SK-N-SH (cell line): ENCODE results near the gene JMJD4. TPM values are rescaled to one million over a fixed set of nuclear protein-coding genes. Genes with fewer than 3 reads are reported as not detected.

ENCODE experiments used
- CTCF ChIA-PET: fragments of 300-600, 350-600 bp; formaldehyde crosslinking; extraction: SDS; loops from one replicate; lab custom pipeline; 2021; lab: Yijun Ruan, JAX
- POLR2A ChIA-PET: fragments of 350-600 bp; sonication (Branson Sonifier 250); formaldehyde crosslinking; extraction: SDS; loops from one replicate; lab custom pipeline; 2020; ENCODE audit warnings: antibody characterized with exemption, inconsistent platforms; lab: Yijun Ruan, JAX
- DNase-seq: peaks from one replicate; pipeline ENCODE4 v3.0.0; 2012
- H2AFZ ChIP-seq: fragments of 200-600 bp; sonication (generic); 2 replicates; pipeline ENCODE4 v1.8.1; 2016; ENCODE audit warnings: antibody characterized with exemption, mild to moderate bottlenecking, low read depth
- H3F3A ChIP-seq: fragments of 200-600 bp; sonication (generic); replicated peaks from 2 replicates; pipeline ENCODE3; 2016; ENCODE audit warnings: antibody characterized with exemption, mild to moderate bottlenecking; ENCODE audit not compliant: insufficient read depth
- H3K27ac ChIP-seq, 2 experiments: fragments of 200-500 bp in 1 of 2; fragments of 200-600 bp in 1 of 2; sonication (Bioruptor generic) in 1 of 2; sonication (generic), shearing (Covaris generic) in 1 of 2; 2 replicates each; pipeline versions ENCODE4 v1.5.1 to v1.6.1; 2014 to 2016; ENCODE audit warnings: low read depth in 2 of 2, inconsistent platforms in 1 of 2, low read length in 1 of 2, mild to moderate bottlenecking in 1 of 2, mixed read lengths in 1 of 2
- H3K27me3 ChIP-seq: fragments of 200-600 bp; sonication (generic), shearing (Covaris generic); 2 replicates; pipeline ENCODE4 v1.6.1; 2016; ENCODE audit warnings: mixed run types; ENCODE audit not compliant: insufficient read depth
- H3K36me3 ChIP-seq, 2 experiments: fragments of 200-500 bp in 1 of 2; fragments of 200-600 bp in 1 of 2; sonication (Bioruptor generic) in 1 of 2; sonication (generic) in 1 of 2; replicated peaks in 1 of 2; 2 replicates each; pipeline versions ENCODE3 to v1.5.1; 2014 to 2016; ENCODE audit warnings: low read length in 1 of 2, mild to moderate bottlenecking in 1 of 2; ENCODE audit not compliant: insufficient read depth in 2 of 2, control insufficient read depth in 1 of 2
- H3K4me1 ChIP-seq, 2 experiments: fragments of 200-500 bp in 1 of 2; fragments of 200-600 bp in 1 of 2; sonication (Bioruptor generic) in 1 of 2; sonication (generic), shearing (Covaris generic) in 1 of 2; 2 replicates each; pipeline versions ENCODE4 v1.5.1 to v1.6.1; 2014 to 2016; ENCODE audit warnings: low read depth in 1 of 2, low read length in 1 of 2, mixed run types in 1 of 2; ENCODE audit not compliant: insufficient read depth in 2 of 2, control insufficient read depth in 1 of 2
- H3K4me2 ChIP-seq: fragments of 200-600 bp; sonication (generic), shearing (Covaris generic); 2 replicates; pipeline ENCODE4 v1.6.1; 2017; ENCODE audit warnings: mixed run types
- H3K4me3 ChIP-seq, 2 experiments: fragments of 200-500 bp in 1 of 2; fragments of 200-600 bp in 1 of 2; sonication (Bioruptor generic) in 1 of 2; sonication (generic), shearing (Covaris generic) in 1 of 2; 2 replicates each; pipeline versions ENCODE4 v1.5.1 to v1.8.1; 2014 to 2016; ENCODE audit warnings: low read depth in 2 of 2, inconsistent platforms in 1 of 2, low read length in 1 of 2, mild to moderate bottlenecking in 1 of 2, mixed read lengths in 1 of 2, moderate library complexity in 1 of 2
- H3K79me2 ChIP-seq: fragments of 200-600 bp; sonication (generic); 2 replicates; pipeline ENCODE4 v1.8.1; 2017; ENCODE audit warnings: mild to moderate bottlenecking; ENCODE audit not compliant: insufficient read depth
- H3K9ac ChIP-seq: fragments of 200-600 bp; sonication (generic); 2 replicates; pipeline ENCODE4 v1.6.1; 2017; ENCODE audit warnings: mixed run types
- H3K9me2 ChIP-seq: fragments of 200-600 bp; sonication (generic); 2 replicates; pipeline ENCODE4 v1.6.1; 2017; ENCODE audit warnings: mixed run types
- H3K9me3 ChIP-seq: fragments of 200-600 bp; sonication (generic); 2 replicates; pipeline ENCODE4 v1.6.1; 2017; ENCODE audit warnings: mixed run types, mild to moderate bottlenecking, moderate library complexity
- H4K20me1 ChIP-seq: fragments of 200-600 bp; sonication (generic); 2 replicates; pipeline ENCODE4 v1.6.1; 2017; ENCODE audit warnings: mild to moderate bottlenecking, mixed run types; ENCODE audit not compliant: insufficient read depth
- ELF1 ChIP-seq: IDR thresholded peaks from 2 replicates; pipeline ENCODE4 v1.4.0; 2012
- EZH2phosphoT487 ChIP-seq: fragments of 200-600 bp; sonication (generic); IDR thresholded peaks from 2 replicates; pipeline ENCODE4 v1.6.1; 2017; ENCODE audit warnings: low read depth, mixed run types, mild to moderate bottlenecking, antibody characterized with exemption, moderate library complexity, borderline replicate concordance
- FOSL2 ChIP-seq: IDR thresholded peaks from 2 replicates; pipeline ENCODE4 v1.4.0; 2012; ENCODE audit warnings: low read depth, mild to moderate bottlenecking, moderate library complexity, borderline replicate concordance
- GABPA ChIP-seq: IDR thresholded peaks from 2 replicates; pipeline ENCODE4 v1.4.0; 2012; ENCODE audit warnings: low read depth, mild to moderate bottlenecking
- GATA2 ChIP-seq: sonication (generic); formaldehyde crosslinking; IDR thresholded peaks from 2 replicates; pipeline ENCODE4 v1.5.0; 2020; ENCODE audit warnings: mild to moderate bottlenecking, missing genetic modification reagents
- JUND ChIP-seq: IDR thresholded peaks from 2 replicates; pipeline ENCODE4 v1.4.0; 2012
- MAX ChIP-seq: IDR thresholded peaks from 2 replicates; pipeline ENCODE4 v1.4.0; 2012; ENCODE audit warnings: low read depth
- MEF2A ChIP-seq: IDR thresholded peaks from 2 replicates; pipeline ENCODE4 v1.4.0; 2012; ENCODE audit warnings: low read depth, borderline replicate concordance
- NFIC ChIP-seq: IDR thresholded peaks from 2 replicates; pipeline ENCODE4 v1.4.0; 2012; ENCODE audit warnings: borderline replicate concordance
- RAD21 ChIP-seq: IDR thresholded peaks from 2 replicates; pipeline ENCODE4 v1.6.1; 2012; ENCODE audit warnings: mild to moderate bottlenecking, low read length
- RCOR1 ChIP-seq: fragments of 150-350 bp; IDR thresholded peaks from 2 replicates; pipeline ENCODE4 v1.6.1; 2017; ENCODE audit warnings: antibody characterized with exemption, low read length
- REST ChIP-seq: IDR thresholded peaks from 2 replicates; pipeline ENCODE4 v1.6.1; 2012; ENCODE audit warnings: mild to moderate bottlenecking, low read depth, low read length, moderate library complexity
- RFX5 ChIP-seq: IDR thresholded peaks from 2 replicates; pipeline ENCODE4 v1.6.1; 2012; ENCODE audit warnings: mild to moderate bottlenecking, improper control_type of control experiment, low read length
- RXRA ChIP-seq: IDR thresholded peaks from 2 replicates; pipeline ENCODE4 v1.4.0; 2012; ENCODE audit warnings: low read depth, mild to moderate bottlenecking, borderline replicate concordance
- SIN3A ChIP-seq: IDR thresholded peaks from 2 replicates; pipeline ENCODE4 v1.6.1; 2012; ENCODE audit warnings: low read depth, mild to moderate bottlenecking, low read length, moderate library complexity, borderline replicate concordance
- TCF12 ChIP-seq: IDR thresholded peaks from 2 replicates; pipeline ENCODE4 v1.4.0; 2012
- USF2 ChIP-seq: fragments of 150-350 bp; IDR thresholded peaks from 2 replicates; pipeline ENCODE4 v1.6.1; 2017; ENCODE audit warnings: antibody characterized with exemption, low read length, low read depth, borderline replicate concordance
- ZBTB33 ChIP-seq: IDR thresholded peaks from 2 replicates; pipeline ENCODE4 v1.4.0; 2012; ENCODE audit warnings: low read depth, borderline replicate concordance
- WGBS: methylation state at CpG from one replicate; pipeline ENCODE4 v1.1.6; 2017; ENCODE audit warnings: low lambda C conversion rate; 5-methylcytosine and 5-hydroxymethylcytosine counted together
- polyA plus RNA-seq, 3 experiments: library from polyadenylated mRNA; depleted of rRNA; stranded (reverse); fragments of >200 nt; gene quantifications; 2 replicates each; pipeline ENCODE4 v1.2.3, GENCODE V29; 2012

Gene JMJD4
- polyA plus RNA-seq, 1 of the 3 experiments (the other 2 are of a cell fraction): 15.0 TPM

GRCh38 chr1:227764019-227764391 lies 28.9 kb upstream of the JMJD4 start:
- Histone ChIP-seq H4K20me1 (peaks cover 38% of the 10 kb centered on the region), H3K9me2 (no peaks in the 10 kb centered on the region), H3K4me1 (peaks cover 13 to 25% of the 10 kb centered on the region in 2 experiments), H3K27ac (no peak overlapping the region), H3K79me2 (peaks cover 33% of the 10 kb centered on the region), H3K9me3 (no peaks in the 10 kb centered on the region), H3K27me3 (no peaks in the 10 kb centered on the region), H3K36me3 (peaks cover 18 to 54% of the 10 kb centered on the region in 2 experiments), H3K4me2 (0 out of 2 replicates have a peak overlapping the region, but pooled peaks have one; percentile 9), H3F3A (peaks cover 10% of the 10 kb centered on the region), H2AFZ (no peak overlapping the region), H3K9ac (no peak overlapping the region), H3K4me3 (no peak overlapping the region)
- no peak for DNase-seq
- 70% methylated on average over 7 of the region's 7 CpGs for WGBS
- ChIA-PET POLR2A (no interaction called here), CTCF (interaction anchor here (0.9 to 4.9 kb wide), 8 partner anchors 10 to 310 kb away, joined by 3 to 70 read pairs (median 8); partner anchors contain the start of gene WNT9A)
- TF ChIP-seq MEF2A: no peak
- no peak for TF ChIP-seq FOSL2
- TF ChIP-seq NFIC: no peak
- no peak for TF ChIP-seq ELF1
- TF ChIP-seq TCF12: no peak
- no peak for TF ChIP-seq RXRA
- TF ChIP-seq USF2: no peak
- no peak for TF ChIP-seq RAD21
- no peak for TF ChIP-seq JUND
- TF ChIP-seq RFX5: no peak
- TF ChIP-seq GABPA: no peak

- Histone ChIP-seq H3K4me2 (0 out of 2 replicates have a peak overlapping the region, but pooled peaks have one; percentile 9), H3K9me3 (no peaks in the 10 kb centered on the region), H3F3A (peaks cover 10% of the 10 kb centered on the region)
- 96% methylated on average over 8 of the region's 16 CpGs for WGBS
- CTCF ChIA-PET: interaction anchor here (0.6 to 4.9 kb wide), 19 partner anchors 11 to 1782 kb away, joined by 3 to 70 read pairs (median 4); partner anchors contain the start of gene WNT9A
- TF ChIP-seq EZH2phosphoT487 (no peak), ZBTB33 (no peak), GATA2 (CRISPR knock-in tag) (no peak), RCOR1 (no peak), NFIC (no peak), SIN3A (no peak), MAX (no peak), REST (no peak), RAD21 (no peak), RXRA (no peak), FOSL2 (no peak), TCF12 (no peak)
- TF ChIP-seq, all 33 proteins: peak for 0
- Histone ChIP-seq H3K79me2 (peaks cover 33% of the 10 kb centered on the region), H2AFZ (no peak overlapping the region), H3K27ac (no peak overlapping the region; a peak in 1 of 4 replicates), H3K27me3 (no peaks in the 10 kb centered on the region), H4K20me1 (peaks cover 38% of the 10 kb centered on the region), H3K4me3 (no peak overlapping the region), H3K9ac (no peak overlapping the region), H3K4me1 (peaks cover 15 to 27% of the 10 kb centered on the region in 2 experiments), H3K9me2 (no peaks in the 10 kb centered on the region), H3K36me3 (peaks cover 19 to 51% of the 10 kb centered on the region in 2 experiments)
- no peak for DNase-seq
- POLR2A ChIA-PET: no interaction called here
These were observed 28.3 kb upstream of the JMJD4 start for GRCh38 chr1:227763246-227764018.
